ENCODE data around the gene GGT5.
"Not testable (repeated sequence)": the region's sequence is repeated elsewhere in the genome, so short reads cannot be mapped to it uniquely, and the experiment has no call there.

Gene GGT5

GRCh38 chr22:24245030-24245431, at the start of gene GGT5:
Gene GGT5 (minus strand): TSS chr22:24245082. CDS start chr22:24244725, 357 bp downstream.
- DNase-seq (ENCODE audit: low read depth, low spot score), result not testable (repeated sequence)

DNA sequence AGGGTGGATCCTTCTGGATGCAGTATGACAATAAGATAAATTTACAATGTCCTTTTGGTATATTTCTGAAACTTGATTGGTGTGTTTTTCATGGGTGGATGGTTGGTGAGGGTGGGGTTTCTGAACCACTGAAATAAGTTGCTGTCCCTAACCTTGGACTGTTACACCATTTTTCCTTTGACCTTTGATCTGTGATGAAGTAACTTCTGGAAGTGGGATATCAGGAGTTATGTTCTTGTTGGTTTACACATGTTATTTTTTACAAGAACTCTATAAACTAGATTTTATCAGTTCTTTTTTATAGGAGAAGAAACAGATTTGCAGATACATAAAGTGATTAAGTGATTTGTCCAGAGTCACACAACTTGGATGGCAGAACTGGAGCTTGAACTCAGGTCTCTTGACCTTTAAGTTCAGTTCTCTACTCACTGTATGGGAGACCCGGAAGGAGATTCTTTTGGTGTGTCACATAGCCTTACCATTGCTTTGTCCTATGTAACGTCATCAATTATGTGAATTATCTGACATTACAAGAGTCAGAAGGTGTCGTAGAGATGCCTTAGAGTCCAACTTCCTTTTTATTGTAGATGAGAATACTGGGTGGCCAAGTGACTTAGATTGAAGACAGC, 47.4 kb upstream of the GGT5 start:
- DNase-seq (ENCODE audit: low read depth, low spot score), result not testable (repeated sequence)

DNA sequence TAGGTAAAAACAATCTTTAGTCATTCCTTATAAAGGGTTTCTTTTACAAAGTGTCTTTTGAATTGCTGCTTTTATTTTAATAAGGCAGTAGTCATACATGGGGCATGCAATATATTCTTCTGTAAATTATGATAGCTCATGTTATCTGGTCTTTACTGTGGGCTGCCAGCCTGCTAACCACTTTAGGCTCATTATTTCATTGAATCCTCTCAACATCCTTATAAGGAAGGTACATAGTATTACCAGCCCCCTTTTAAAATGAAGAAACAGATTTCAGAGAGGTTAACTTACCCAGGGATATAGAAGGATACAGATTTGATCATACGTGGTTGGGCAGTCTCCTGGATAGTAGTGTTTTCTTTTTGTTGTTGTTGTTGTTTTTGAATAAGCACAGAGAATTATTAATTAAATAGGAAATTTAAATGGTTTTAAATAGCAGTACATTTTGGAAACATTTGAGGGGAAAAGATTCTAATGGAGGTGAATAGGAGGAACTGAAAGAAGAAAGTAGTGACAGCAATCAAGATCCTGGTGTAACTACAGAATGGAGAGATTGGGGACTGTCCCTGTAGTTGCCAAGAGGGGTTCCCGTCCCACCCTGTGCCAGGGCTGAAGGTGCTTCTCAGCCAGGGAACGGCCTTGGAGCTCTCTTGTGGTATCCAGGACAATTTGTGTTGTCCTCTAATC, 46.8 kb upstream of the GGT5 start:
- no peak for DNase-seq (ENCODE audit: low read depth, low spot score)

GRCh38 chr22:24290459-24290858, 45.6 kb upstream of the GGT5 start:
- no peak for DNase-seq (ENCODE audit: low read depth, low spot score)

GRCh38 chr22:24289741-24290163, 44.9 kb upstream of the GGT5 start:
- no peak for DNase-seq (ENCODE audit: low read depth, low spot score)

GRCh38 chr22:24289114-24289513, 44.2 kb upstream of the GGT5 start:
- no peak for DNase-seq (ENCODE audit: low read depth, low spot score)

- not testable (repeated sequence) for DNase-seq (ENCODE audit: low read depth, low spot score)
Observed at GRCh38 chr22:24287801-24288200, 42.9 kb upstream of the GGT5 start.

- DNase-seq (ENCODE audit: low read depth, low spot score), result not testable (repeated sequence)
Observed at GRCh38 chr22:24287212-24287611, 42.3 kb upstream of the GGT5 start.

DNA sequence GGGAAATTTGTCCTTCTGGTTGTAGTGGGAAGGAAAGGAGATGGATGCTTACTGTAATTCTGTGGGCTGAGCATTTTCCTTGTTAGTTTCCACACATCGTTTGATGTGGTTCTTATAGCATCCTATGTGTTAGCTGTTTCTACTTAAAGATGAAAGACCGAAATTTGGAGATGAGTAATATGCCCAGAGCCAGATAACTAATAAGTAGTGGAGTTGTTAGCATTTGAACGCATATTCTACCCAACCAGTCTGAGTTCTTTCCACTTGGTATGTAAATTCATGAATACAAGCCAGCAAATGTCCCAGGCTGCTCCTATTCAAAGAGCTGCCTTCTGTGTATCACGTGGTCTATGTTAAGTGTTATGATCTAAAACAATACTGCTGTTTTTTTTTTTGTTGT, 40.4 kb upstream of the GGT5 start:
- no peak for DNase-seq (ENCODE audit: low read depth, low spot score)

- DNase-seq (ENCODE audit: low read depth, low spot score), result no peak
Observed at GRCh38 chr22:24284747-24285203, 39.9 kb upstream of the GGT5 start.

DNA sequence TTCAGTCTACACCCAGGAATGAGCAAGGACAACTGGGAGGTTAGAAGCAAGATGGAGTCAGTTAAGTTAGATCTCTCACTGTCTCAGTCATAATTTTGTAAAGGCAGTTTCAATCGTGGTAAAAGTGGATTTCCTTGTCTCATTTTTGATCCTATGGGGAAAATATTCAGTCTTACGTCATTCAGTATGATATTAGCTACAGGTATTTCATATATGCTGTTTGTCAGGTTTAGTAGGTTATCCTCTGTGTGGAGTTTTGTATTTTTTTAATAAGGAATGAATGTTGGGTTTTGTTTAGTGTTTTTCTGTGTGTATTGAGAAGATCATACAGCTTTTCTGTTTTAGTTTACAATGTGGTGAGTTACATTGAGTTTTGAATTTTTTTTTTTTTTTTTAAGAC, 37.5 kb upstream of the GGT5 start:
- DNase-seq (ENCODE audit: low read depth, low spot score), result no peak

- not testable (repeated sequence) for DNase-seq (ENCODE audit: low read depth, low spot score)
Observed at GRCh38 chr22:24280363-24280762, 35.5 kb upstream of the GGT5 start.

GRCh38 chr22:24274696-24275405, 30.0 kb upstream of the GGT5 start:
- not testable (repeated sequence) for DNase-seq (ENCODE audit: low read depth, low spot score)

- DNase-seq (ENCODE audit: low read depth, low spot score), result not testable (repeated sequence)
Observed at GRCh38 chr22:24273906-24274305, 29.0 kb upstream of the GGT5 start.

DNA sequence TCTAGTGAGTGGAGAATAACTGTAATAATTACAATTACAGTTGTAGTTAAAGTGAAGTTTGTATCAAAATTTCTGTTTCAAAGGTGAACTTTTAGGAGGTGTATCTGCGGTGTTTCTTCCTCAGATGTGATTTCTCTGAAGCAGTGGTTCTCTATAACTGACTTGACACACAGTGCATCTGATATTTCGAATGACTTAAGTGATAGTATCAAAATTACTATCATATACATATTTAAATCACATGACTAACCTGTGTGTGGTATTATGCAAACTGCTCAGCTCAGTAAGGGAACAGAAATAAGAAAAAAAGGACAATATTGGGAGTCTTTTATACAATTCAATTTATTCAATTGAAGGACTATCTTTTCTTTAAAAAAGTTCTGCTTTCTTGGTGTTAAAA, 28.1 kb upstream of the GGT5 start:
- not testable (repeated sequence) for DNase-seq (ENCODE audit: low read depth, low spot score)

DNA sequence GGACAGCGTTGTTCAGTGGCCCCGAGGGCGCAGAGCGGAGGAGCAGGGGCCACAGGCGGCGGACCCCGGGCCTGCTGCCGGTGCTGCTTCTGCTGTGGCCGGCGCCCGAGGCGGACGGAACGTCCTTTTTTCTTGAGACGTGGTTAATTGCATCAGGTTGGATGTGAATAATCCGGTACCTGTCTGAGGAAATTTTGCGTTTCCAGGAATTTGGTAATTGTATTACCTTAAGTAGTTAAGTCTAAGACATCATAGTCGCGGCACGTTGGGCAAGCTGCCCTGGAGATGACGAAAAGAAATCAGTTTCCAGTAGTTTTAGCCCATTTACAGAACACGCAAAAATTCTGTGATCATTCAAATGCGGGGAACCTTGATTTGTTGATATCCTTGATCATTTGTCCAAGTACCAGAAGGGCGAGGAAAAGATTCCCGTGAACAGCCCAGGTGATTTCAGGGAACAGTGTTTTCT, 26.5 kb upstream of the GGT5 start:
- DNase-seq (ENCODE audit: low read depth, low spot score), result no peak

- peak; percentile 83 for DNase-seq (ENCODE audit: low read depth, low spot score)
Observed at GRCh38 chr22:24270556-24271385, 25.9 kb upstream of the GGT5 start, which contains the start of gene SPECC1L. Gene SPECC1L (plus strand): TSS chr22:24270831. CDS start chr22:24302232, 31,401 bp downstream.

GRCh38 chr22:24266495-24266894, 21.6 kb upstream of the GGT5 start:
- DNase-seq (ENCODE audit: low read depth, low spot score), result not testable (repeated sequence)

- no peak for DNase-seq (ENCODE audit: low read depth, low spot score)
Observed at GRCh38 chr22:24265734-24266133, 20.9 kb upstream of the GGT5 start.

DNA sequence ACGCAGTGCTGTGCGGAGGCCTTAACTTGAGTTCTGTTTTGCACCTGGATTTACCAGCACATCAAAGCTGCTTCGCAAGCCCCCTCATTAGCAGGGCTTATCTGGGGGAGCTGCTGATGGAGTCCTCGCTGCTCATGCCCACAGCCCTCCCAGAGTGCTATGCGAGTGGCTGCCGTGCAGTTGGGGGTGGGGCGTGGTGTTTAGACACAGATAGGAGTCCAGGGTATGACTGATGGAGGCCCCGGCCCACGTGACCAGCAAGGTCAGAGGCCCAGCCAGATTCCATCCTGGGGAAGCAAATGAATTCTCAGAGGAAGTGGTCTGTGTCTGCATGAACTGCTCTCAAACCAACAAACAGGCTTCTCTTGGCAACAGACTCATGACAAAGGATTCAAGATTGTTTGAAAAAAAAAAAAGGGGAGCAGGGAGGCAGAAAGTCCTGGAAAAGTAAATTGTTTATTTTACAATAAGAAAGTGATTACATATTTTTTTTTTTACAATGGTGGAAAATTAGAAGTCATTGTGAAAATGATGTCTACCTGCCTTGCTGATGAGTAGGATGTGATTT, 19.5 kb upstream of the GGT5 start:
- not testable (repeated sequence) for DNase-seq (ENCODE audit: low read depth, low spot score)

DNA sequence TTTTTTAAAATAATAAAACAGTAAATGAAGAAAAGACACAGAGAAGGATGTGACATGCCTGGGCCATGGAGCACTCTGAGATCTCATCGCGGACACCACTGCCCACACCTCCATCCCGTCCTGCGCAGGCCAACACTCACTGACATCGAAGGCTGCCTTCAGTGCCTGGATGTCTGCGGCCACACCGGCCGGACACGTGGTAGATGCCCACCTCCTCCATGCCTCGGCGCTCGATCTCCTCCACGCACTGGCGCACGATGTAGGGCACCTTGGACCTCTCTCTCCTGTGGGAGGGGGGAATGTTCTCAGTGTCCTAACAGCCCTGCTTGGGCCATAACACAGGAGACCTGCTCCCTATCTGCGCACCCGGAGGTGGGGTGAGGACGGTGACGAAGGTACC, 18.6 kb upstream of the GGT5 start:
- DNase-seq (ENCODE audit: low read depth, low spot score), result not testable (repeated sequence)
